GM23338 (cell line): ENCODE results near the gene CSNK1G1. TPM values are rescaled to one million over a fixed set of nuclear protein-coding genes. Genes with fewer than 3 reads are reported as not detected.

Experiments
- ATAC-seq: fragments of 200-7000 bp; cut with Tn5 transposase; 3 replicates; pipeline ENCODE4 v1.9.1; 2020
- DNase-seq: peaks from one replicate; pipeline ENCODE4 v3.0.0-alpha.2; 2015; ENCODE audit warnings: low spot score
- H2AFZ ChIP-seq: fragments of 200-600 bp; sonication (generic); 2 replicates; pipeline ENCODE4 v1.8.0; 2016; ENCODE audit warnings: antibody characterized with exemption, mild to moderate bottlenecking, moderate library complexity
- H3F3A ChIP-seq: fragments of 200-600 bp; sonication (generic); replicated peaks from 2 replicates; pipeline ENCODE4 v1.8.0; 2017; ENCODE audit warnings: antibody characterized with exemption, mixed run types, low read depth
- H3K27ac ChIP-seq: fragments of 200-600 bp; sonication (generic); 2 replicates; pipeline ENCODE4 v1.6.1; 2016; ENCODE audit warnings: low read depth
- H3K27me3 ChIP-seq: fragments of 200-600 bp; sonication (generic); 2 replicates; pipeline ENCODE4 v1.8.0; 2016; ENCODE audit warnings: mild to moderate bottlenecking, mixed run types, moderate library complexity; ENCODE audit not compliant: insufficient read depth
- H3K36me3 ChIP-seq: fragments of 200-600 bp; sonication (generic); 2 replicates; pipeline ENCODE4 v1.8.0; 2016; ENCODE audit warnings: mild to moderate bottlenecking; ENCODE audit not compliant: insufficient read depth
- H3K4me1 ChIP-seq: fragments of 200-600 bp; sonication (generic); 2 replicates; pipeline ENCODE4 v1.8.0; 2016; ENCODE audit warnings: mild to moderate bottlenecking, moderate library complexity; ENCODE audit not compliant: insufficient read depth
- H3K4me2 ChIP-seq: fragments of 200-600 bp; sonication (generic); 2 replicates; pipeline ENCODE4 v1.7.1; 2017; ENCODE audit warnings: mixed run types
- H3K4me3 ChIP-seq: fragments of 200-600 bp; sonication (generic); 2 replicates; pipeline ENCODE4 v1.6.1; 2016; ENCODE audit warnings: mixed run types
- H3K79me2 ChIP-seq: fragments of 200-600 bp; sonication (generic); replicated peaks from 2 replicates; pipeline ENCODE4 v1.8.0; 2017; ENCODE audit warnings: mild to moderate bottlenecking; ENCODE audit not compliant: insufficient read depth
- H3K9me2 ChIP-seq: fragments of 200-600 bp; sonication (generic); 2 replicates; pipeline ENCODE4 v1.8.0; 2017; ENCODE audit not compliant: insufficient read depth
- H4K20me1 ChIP-seq: fragments of 200-600 bp; sonication (generic); replicated peaks from 2 replicates; pipeline ENCODE4 v1.8.0; 2017; ENCODE audit warnings: mild to moderate bottlenecking; ENCODE audit not compliant: insufficient read depth
- H3K27ac Mint-ChIP-seq: 2 replicates; pipeline ENCODE4 v1.8.0; 2020; ENCODE audit warnings: inconsistent platforms, mild to moderate bottlenecking, moderate library complexity, mixed read lengths
- H3K27me3 Mint-ChIP-seq: 3 replicates; pipeline ENCODE4 v1.8.0; 2022; ENCODE audit warnings: low read depth, mild to moderate bottlenecking, moderate library complexity, mixed read lengths, inconsistent platforms; ENCODE audit not compliant: insufficient read depth, poor library complexity
- H3K36me3 Mint-ChIP-seq: 3 replicates; pipeline ENCODE4 v1.8.0; 2021; ENCODE audit warnings: low read depth, mild to moderate bottlenecking, inconsistent platforms, moderate library complexity, mixed read lengths
- H3K4me1 Mint-ChIP-seq: 3 replicates; pipeline ENCODE4 v1.8.0; 2020; ENCODE audit warnings: mild to moderate bottlenecking, inconsistent platforms, mixed read lengths
- H3K4me3 Mint-ChIP-seq: 3 replicates; pipeline ENCODE4 v1.8.0; 2021; ENCODE audit warnings: moderate library complexity, mild to moderate bottlenecking, inconsistent platforms, mixed read lengths
- H3K9me3 Mint-ChIP-seq: 3 replicates; pipeline ENCODE4 v1.8.0; 2020; ENCODE audit warnings: moderate library complexity, mild to moderate bottlenecking, inconsistent platforms, mixed read lengths
- CREB1 ChIP-seq: fragments of 250-450 bp; sonication (Bioruptor Pico); IDR thresholded peaks from 2 replicates; pipeline ENCODE4 v1.5.0; 2020; ENCODE audit warnings: low read depth, mild to moderate bottlenecking, moderate library complexity
- CTCF ChIP-seq, 2 experiments: fragments of 200-600 bp in 1 of 2; sonication (generic) in 1 of 2; conservative IDR thresholded peaks; 2 replicates each; pipeline versions ENCODE4 v1.5.1 to v1.6.1; 2016 to 2017; ENCODE audit warnings: antibody characterized with exemption in 2 of 2, low read depth in 2 of 2, mild to moderate bottlenecking in 2 of 2, moderate library complexity in 1 of 2
- ETS1 ChIP-seq: IDR thresholded peaks from 2 replicates; pipeline ENCODE4 v1.6.1; 2016; ENCODE audit warnings: antibody characterized with exemption
- EZH2 ChIP-seq: fragments of 200-600 bp; sonication (generic); IDR thresholded peaks from one replicate; pipeline ENCODE4 v1.8.0; 2017; ENCODE audit warnings: antibody characterized with exemption, mild to moderate bottlenecking, low read depth; ENCODE audit not compliant: unreplicated experiment
- EZH2phosphoT487 ChIP-seq: fragments of 200-600 bp; sonication (generic); IDR thresholded peaks from one replicate; pipeline ENCODE4 v1.8.1; 2018; ENCODE audit warnings: antibody characterized with exemption; ENCODE audit not compliant: unreplicated experiment
- JUNB ChIP-seq: IDR thresholded peaks from one replicate; pipeline ENCODE4 v1.6.1; 2016; ENCODE audit warnings: antibody characterized with exemption; ENCODE audit not compliant: unreplicated experiment
- NANOG ChIP-seq: IDR thresholded peaks from 2 replicates; pipeline ENCODE4 v1.6.1; 2016; ENCODE audit warnings: antibody characterized with exemption, borderline replicate concordance
- POLR2AphosphoS5 ChIP-seq: IDR thresholded peaks from 2 replicates; pipeline ENCODE4 v1.6.1; 2016; ENCODE audit warnings: antibody characterized with exemption, low read depth
- REST ChIP-seq: IDR thresholded peaks from one replicate; pipeline ENCODE4 v1.6.1; 2018; ENCODE audit warnings: antibody characterized with exemption; ENCODE audit not compliant: unreplicated experiment
- STAT1 ChIP-seq: IDR thresholded peaks from one replicate; pipeline ENCODE4 v1.6.1; 2016; ENCODE audit warnings: antibody characterized with exemption; ENCODE audit not compliant: unreplicated experiment
- ZNF114 ChIP-seq: fragments of 250-450 bp; sonication (Bioruptor Pico); IDR thresholded peaks from 2 replicates; pipeline ENCODE4 v1.5.0; 2020; ENCODE audit warnings: mild to moderate bottlenecking, moderate library complexity
- ZNF331 ChIP-seq: fragments of 250-450 bp; sonication (Bioruptor Pico); IDR thresholded peaks from 2 replicates; pipeline ENCODE4 v1.5.0; 2020; ENCODE audit warnings: low read depth, mild to moderate bottlenecking, moderate library complexity
- ZNF462 ChIP-seq: fragments of 250-450 bp; sonication (Bioruptor Pico); IDR thresholded peaks from 2 replicates; pipeline ENCODE4 v1.5.0; 2020; ENCODE audit warnings: mild to moderate bottlenecking, moderate library complexity
- polyA plus RNA-seq: library from polyadenylated mRNA; unstranded; fragments of >200 nt; fragmentation: Nextera tagmentation; extraction: Ambion mirVana; gene quantifications from 2 replicates; pipeline ENCODE4 v1.2.1, GENCODE V29; 2016
- total RNA-seq: library from RNA; depleted of rRNA; stranded (reverse); fragments of >200 nt; shearing (Covaris generic); gene quantifications from 2 replicates; pipeline ENCODE4 v1.2.3, GENCODE V29; 2014

The CSNK1G1 gene
- total and polyA plus RNA-seq, 2 experiments from 2014 or later = 9.3 to 13.4 TPM

- H3K9me3 Mint-ChIP-seq = no peaks in the 10 kb centered on the region
- H3K4me1 Mint-ChIP-seq = no peaks in the 10 kb centered on the region
- H3K79me2 ChIP-seq = no peaks in the 10 kb centered on the region; the same call in 1 of the 2 replicates
Observed at GRCh38 chr15:64279131-64279530, 76.8 kb downstream of the CSNK1G1 start.

More at GRCh38 chr15:64279131-64279530, 76.8 kb downstream of the CSNK1G1 start:
- H3K4me1 ChIP-seq = no peaks in the 10 kb centered on the region
- no peak overlapping the region for H3K27ac ChIP-seq
- Mint-ChIP-seq H3K4me3 (no peak overlapping the region), H3K36me3 (peaks cover 6% of the 10 kb centered on the region; the same call in 2 of the 3 replicates), H3K27ac (no peak overlapping the region), H3K27me3 (peaks cover 2% of the 10 kb centered on the region)
- H2AFZ ChIP-seq = no peak overlapping the region
- no peaks in the 10 kb centered on the region; the same call in 1 of the 2 replicates for H4K20me1 ChIP-seq
- H3K4me3 ChIP-seq = no peak overlapping the region
- TF ChIP-seq JUNB (no peak), EZH2phosphoT487 (no peak), CTCF (conservative IDR thresholded peaks at IDR 0.05; ENCODE audit: low read depth in 2 of 2) (no peak), CREB1 (CRISPR knock-in tag) (no peak), NANOG (no peak), ZNF331 (CRISPR knock-in tag) (no peak), POLR2AphosphoS5 (no peak), ZNF114 (CRISPR knock-in tag) (no peak), ETS1 (no peak), STAT1 (no peak), ZNF462 (CRISPR knock-in tag) (no peak), REST (no peak), EZH2 (no peak)
- 0 out of 2 replicates have a peak, but pooled peaks cover 3% of the 10 kb centered on the region for H3F3A ChIP-seq
- H3K9me2 ChIP-seq = no peaks in the 10 kb centered on the region
- H3K36me3 ChIP-seq = no peaks in the 10 kb centered on the region
- H3K27me3 ChIP-seq = no peaks in the 10 kb centered on the region
- no peak for DNase-seq
- H3K4me2 ChIP-seq = no peak overlapping the region
- no peak for ATAC-seq
